Activated CD8-positive, alpha-beta T cell treated with anti-CD3 and anti-CD28 coated beads for 36 hours (primary cell): Measurements from ENCODE around the gene AFAP1. TPM values are rescaled to one million over a fixed set of nuclear protein-coding genes. Genes with fewer than 3 reads are reported as not detected.

ENCODE experiments used
- ATAC-seq: fragments of 200-7000 bp; cut with Tn5 transposase; one replicate; pipeline ENCODE4 v1.10.0; 2021; ENCODE audit warnings: mild to moderate bottlenecking, moderate library complexity
- CTCF ChIA-PET: fragments of 350-600 bp; sonication (Branson Sonifier 250); formaldehyde crosslinking; loops from one replicate; lab custom pipeline; 2021; ENCODE audit warnings: antibody characterized with exemption; lab: Charles Lee
- POLR2A ChIA-PET: fragments of 350-600 bp; sonication (Branson Sonifier 250); formaldehyde crosslinking; loops from one replicate; lab custom pipeline; 2021; ENCODE audit warnings: antibody characterized with exemption; lab: Charles Lee
- DNase-seq: peaks from one replicate; pipeline ENCODE4 v3.0.0-alpha.2; 2020
- H3K27ac Mint-ChIP-seq: one replicate; pipeline ENCODE4 v1.8.0; 2021; ENCODE audit warnings: mild to moderate bottlenecking, mixed read lengths
- H3K27me3 Mint-ChIP-seq: one replicate; pipeline ENCODE4 v1.8.0; 2021; ENCODE audit warnings: mixed read lengths
- H3K36me3 Mint-ChIP-seq: one replicate; pipeline ENCODE4 v1.8.0; 2021; ENCODE audit warnings: low read depth, mixed read lengths
- H3K4me1 Mint-ChIP-seq: one replicate; pipeline ENCODE4 v1.8.0; 2021; ENCODE audit warnings: low read depth, mixed read lengths
- H3K4me3 Mint-ChIP-seq: one replicate; pipeline ENCODE4 v1.8.0; 2021; ENCODE audit warnings: mild to moderate bottlenecking, moderate library complexity, mixed read lengths
- H3K9me3 Mint-ChIP-seq: one replicate; pipeline ENCODE4 v1.8.0; 2021; ENCODE audit warnings: mixed read lengths
- intact Hi-C: fragments of 100-400 bp; cut with micrococcal nuclease; formaldehyde crosslinking; loops from one replicate; pipeline ENCODE4 v1.10.0; 2022
- total RNA-seq, 2 experiments: library from RNA; stranded (reverse); gene quantifications; one replicate each; pipeline ENCODE4 v1.2.3, GENCODE V29; 2021
- TF ChIP-seq, protein P1 (sequence below): fragments of 200-600 bp; IDR thresholded peaks from one replicate; pipeline ENCODE4 v1.8.0; 2022; ENCODE audit warnings: antibody characterized with exemption, mild to moderate bottlenecking

Gene AFAP1
- total RNA-seq, 2 experiments from 2014 or later, result 25.5 to 26.5 TPM

GRCh38 chr4:7950301-7951092, 10.8 kb upstream of the AFAP1 start:
- intact Hi-C loops, result no loop called here
- DNase-seq (no peak), ATAC-seq (no peak)
- no peaks in the 10 kb centered on the region for H3K36me3 Mint-ChIP-seq
- H3K27ac Mint-ChIP-seq, result no peak overlapping the region
- ChIA-PET POLR2A (interaction anchor here (1.0 to 3.2 kb wide), 2 partner anchors 12 to 74 kb away, joined by 4 to 12 read pairs; partner anchors contain the start of gene AFAP1), CTCF (interaction anchor here (2.7 kb wide), 1 partner anchor 12 kb away, joined by 12 read pairs; the partner anchor contains the start of gene AFAP1)
- no peak overlapping the region for H3K4me3 Mint-ChIP-seq
- peaks cover 4% of the 10 kb centered on the region for H3K27me3 Mint-ChIP-seq
- TF ChIP-seq, protein P1, sequence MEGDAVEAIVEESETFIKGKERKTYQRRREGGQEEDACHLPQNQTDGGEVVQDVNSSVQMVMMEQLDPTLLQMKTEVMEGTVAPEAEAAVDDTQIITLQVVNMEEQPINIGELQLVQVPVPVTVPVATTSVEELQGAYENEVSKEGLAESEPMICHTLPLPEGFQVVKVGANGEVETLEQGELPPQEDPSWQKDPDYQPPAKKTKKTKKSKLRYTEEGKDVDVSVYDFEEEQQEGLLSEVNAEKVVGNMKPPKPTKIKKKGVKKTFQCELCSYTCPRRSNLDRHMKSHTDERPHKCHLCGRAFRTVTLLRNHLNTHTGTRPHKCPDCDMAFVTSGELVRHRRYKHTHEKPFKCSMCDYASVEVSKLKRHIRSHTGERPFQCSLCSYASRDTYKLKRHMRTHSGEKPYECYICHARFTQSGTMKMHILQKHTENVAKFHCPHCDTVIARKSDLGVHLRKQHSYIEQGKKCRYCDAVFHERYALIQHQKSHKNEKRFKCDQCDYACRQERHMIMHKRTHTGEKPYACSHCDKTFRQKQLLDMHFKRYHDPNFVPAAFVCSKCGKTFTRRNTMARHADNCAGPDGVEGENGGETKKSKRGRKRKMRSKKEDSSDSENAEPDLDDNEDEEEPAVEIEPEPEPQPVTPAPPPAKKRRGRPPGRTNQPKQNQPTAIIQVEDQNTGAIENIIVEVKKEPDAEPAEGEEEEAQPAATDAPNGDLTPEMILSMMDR, result no peak
- H3K4me1 Mint-ChIP-seq, result peaks cover 14% of the 10 kb centered on the region
- peaks cover 9% of the 10 kb centered on the region for H3K9me3 Mint-ChIP-seq

DNA sequence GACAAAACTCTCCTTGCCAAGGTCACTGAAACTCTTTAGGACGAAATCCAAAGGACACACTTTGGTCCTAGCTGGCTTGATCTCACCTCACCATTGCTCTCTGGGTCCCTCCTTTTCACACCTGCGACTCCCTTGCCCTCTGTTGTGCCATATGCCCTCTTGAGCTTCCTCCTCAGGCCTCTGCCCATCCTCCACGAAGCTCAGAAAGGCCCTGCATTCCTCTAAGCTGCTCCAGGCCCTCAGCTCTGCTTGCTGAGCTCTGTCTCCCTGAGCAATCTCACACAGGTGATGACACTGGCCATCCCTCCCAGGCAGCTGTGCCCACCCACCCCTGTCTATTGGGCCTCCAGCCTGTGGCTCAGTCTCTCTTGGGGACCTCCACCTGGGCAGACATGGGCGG, 10.1 kb upstream of the AFAP1 start:
- peaks cover 9% of the 10 kb centered on the region for H3K9me3 Mint-ChIP-seq
- H3K27me3 Mint-ChIP-seq, result peaks cover 4% of the 10 kb centered on the region
- ChIA-PET CTCF (interaction anchor here (2.7 kb wide), 1 partner anchor 11 kb away, joined by 12 read pairs; the partner anchor contains the start of gene AFAP1), POLR2A (interaction anchor here (3.2 kb wide), 1 partner anchor 11 kb away, joined by 12 read pairs; the partner anchor contains the start of gene AFAP1)
- no peak overlapping the region for H3K4me3 Mint-ChIP-seq
- intact Hi-C loops, result no loop called here
- H3K4me1 Mint-ChIP-seq, result peaks cover 14% of the 10 kb centered on the region
- ATAC-seq, result no peak
- TF ChIP-seq, protein P1, result no peak
- no peak for DNase-seq
- H3K27ac Mint-ChIP-seq, result no peak overlapping the region
- no peaks in the 10 kb centered on the region for H3K36me3 Mint-ChIP-seq

DNA sequence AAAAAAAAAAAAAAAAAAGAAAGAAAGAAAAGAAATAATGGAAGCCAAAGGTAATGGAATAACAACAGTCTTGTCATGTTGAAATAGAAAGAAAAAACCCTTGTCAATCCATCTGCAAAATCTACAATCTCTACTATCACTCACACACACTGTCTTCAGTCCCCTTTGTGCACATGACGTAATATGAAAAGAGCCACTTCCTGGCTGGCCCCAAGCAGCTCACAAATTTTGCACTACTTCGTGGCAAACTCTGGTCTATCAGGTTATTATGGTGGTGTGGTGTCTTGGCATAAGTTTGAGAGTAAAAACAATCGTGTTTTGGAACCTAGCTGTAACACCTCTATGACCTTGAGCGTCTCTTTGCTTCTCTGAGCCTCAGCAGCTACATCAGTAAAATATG, 8.3 kb upstream of the AFAP1 start:
- TF ChIP-seq, protein P1, result no peak
- H3K4me1 Mint-ChIP-seq, result peaks cover 14% of the 10 kb centered on the region
- H3K27me3 Mint-ChIP-seq, result peaks cover 4% of the 10 kb centered on the region
- H3K36me3 Mint-ChIP-seq, result no peaks in the 10 kb centered on the region
- peaks cover 6% of the 10 kb centered on the region for H3K9me3 Mint-ChIP-seq
- DNase-seq (peak; percentile 46), ATAC-seq (peak; percentile 94)
- intact Hi-C loops, result no loop called here
- CTCF ChIA-PET, result interaction anchor here (1.0 to 2.7 kb wide), 6 partner anchors 9 to 186 kb away, joined by 3 to 12 read pairs (median 3); partner anchors contain the start of gene AFAP1
- POLR2A ChIA-PET, result interaction anchor here (3.2 kb wide), 1 partner anchor 9 kb away, joined by 12 read pairs; the partner anchor contains the start of gene AFAP1
- H3K4me3 Mint-ChIP-seq, result no peak overlapping the region
- no peak overlapping the region for H3K27ac Mint-ChIP-seq

DNA sequence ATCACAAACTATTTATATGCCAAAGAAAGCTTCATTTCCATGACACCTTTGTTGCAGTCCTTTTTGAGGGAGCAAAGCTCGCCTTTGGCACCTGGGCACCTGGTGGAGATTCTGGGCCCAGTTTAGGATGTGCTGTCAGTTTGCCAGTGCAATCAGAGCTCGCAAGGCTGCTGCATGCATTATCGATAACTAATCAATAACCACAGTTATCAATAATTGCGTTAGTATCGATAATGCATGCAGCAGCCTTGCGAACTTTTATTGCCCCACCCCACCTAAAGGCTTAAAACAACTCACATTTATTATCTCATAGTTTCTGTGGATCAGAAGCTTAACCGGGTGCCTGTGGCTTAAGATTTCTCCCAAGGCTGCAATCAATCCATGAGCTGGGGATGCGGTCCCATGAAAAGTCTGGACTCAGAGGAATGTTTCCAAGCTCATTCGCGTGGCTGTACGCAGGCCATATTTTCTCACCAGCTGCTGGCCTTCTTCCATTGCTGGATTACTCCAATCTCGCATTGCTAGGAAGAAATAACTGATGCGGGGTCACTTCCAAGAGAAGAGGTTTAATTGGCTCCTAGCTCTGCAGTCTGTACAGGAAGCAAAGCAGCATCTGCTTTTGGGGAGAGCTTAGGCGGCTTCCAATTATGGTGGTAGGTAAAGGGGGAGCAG, 6.2 kb upstream of the AFAP1 start:
- ChIA-PET POLR2A (no interaction called here), CTCF (interaction anchor here (1.4 kb wide), 1 partner anchor 11 kb away, joined by 4 read pairs; no protein-coding TSS in a partner anchor)
- Mint-ChIP-seq H3K27ac (no peak overlapping the region), H3K4me1 (peaks cover 15% of the 10 kb centered on the region), H3K27me3 (peaks cover 4% of the 10 kb centered on the region), H3K9me3 (no peaks in the 10 kb centered on the region), H3K4me3 (no peak overlapping the region), H3K36me3 (no peaks in the 10 kb centered on the region)
- no peak for DNase-seq
- TF ChIP-seq, protein P1, result no peak
- intact Hi-C loops, result no loop called here
- ATAC-seq, result no peak
